Measurements from ENCODE around the gene EPHB1. TPM values are rescaled to one million over a fixed set of nuclear protein-coding genes. Genes with fewer than 3 reads are reported as not detected.

EPHB1 gene
- total RNA-seq, 1 donor from 2014 or later, result 1.8 TPM

DNA sequence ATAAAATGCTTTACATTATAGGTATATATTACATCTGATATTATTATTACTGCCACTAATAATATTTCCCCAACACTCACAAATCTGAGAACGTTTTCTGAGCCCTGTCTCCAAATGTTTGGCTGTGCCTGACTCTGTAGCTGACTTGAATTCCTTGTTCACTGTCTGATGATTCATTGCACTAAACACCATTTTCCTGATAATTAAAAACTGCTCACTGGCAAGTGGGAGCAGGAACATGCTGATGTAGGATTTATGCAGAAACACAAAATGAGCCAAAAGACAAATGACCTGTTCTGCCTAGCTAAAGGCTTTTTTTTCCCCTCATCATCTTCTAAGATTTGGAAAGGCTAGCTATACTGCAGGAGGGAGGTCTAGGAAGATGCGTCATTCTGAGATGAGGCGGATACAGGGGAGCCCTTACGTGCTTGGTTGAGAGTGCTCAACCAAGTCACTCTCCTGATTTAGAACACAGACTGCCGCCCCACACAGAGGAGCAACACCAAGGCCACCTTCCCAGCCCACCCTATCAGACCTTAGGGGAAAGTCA, 380.7 kb downstream of the EPHB1 start:
- Mint-ChIP-seq H3K27ac (no peak overlapping the region), H3K4me3 (ENCODE audit: low read depth) (no peak overlapping the region), H3K9me3 (ENCODE audit: low read depth) (no peaks in the 10 kb centered on the region), H3K36me3 (ENCODE audit: insufficient read depth) (no peaks in the 10 kb centered on the region), H3K4me1 (ENCODE audit: low read depth) (no peaks in the 10 kb centered on the region), H3K27me3 (no peaks in the 10 kb centered on the region)
- no peak for DNase-seq (ENCODE audit: low spot score, unreplicated experiment)
- TF ChIP-seq, protein P1, sequence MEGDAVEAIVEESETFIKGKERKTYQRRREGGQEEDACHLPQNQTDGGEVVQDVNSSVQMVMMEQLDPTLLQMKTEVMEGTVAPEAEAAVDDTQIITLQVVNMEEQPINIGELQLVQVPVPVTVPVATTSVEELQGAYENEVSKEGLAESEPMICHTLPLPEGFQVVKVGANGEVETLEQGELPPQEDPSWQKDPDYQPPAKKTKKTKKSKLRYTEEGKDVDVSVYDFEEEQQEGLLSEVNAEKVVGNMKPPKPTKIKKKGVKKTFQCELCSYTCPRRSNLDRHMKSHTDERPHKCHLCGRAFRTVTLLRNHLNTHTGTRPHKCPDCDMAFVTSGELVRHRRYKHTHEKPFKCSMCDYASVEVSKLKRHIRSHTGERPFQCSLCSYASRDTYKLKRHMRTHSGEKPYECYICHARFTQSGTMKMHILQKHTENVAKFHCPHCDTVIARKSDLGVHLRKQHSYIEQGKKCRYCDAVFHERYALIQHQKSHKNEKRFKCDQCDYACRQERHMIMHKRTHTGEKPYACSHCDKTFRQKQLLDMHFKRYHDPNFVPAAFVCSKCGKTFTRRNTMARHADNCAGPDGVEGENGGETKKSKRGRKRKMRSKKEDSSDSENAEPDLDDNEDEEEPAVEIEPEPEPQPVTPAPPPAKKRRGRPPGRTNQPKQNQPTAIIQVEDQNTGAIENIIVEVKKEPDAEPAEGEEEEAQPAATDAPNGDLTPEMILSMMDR (IDR thresholded peaks at IDR 0.05; ENCODE audit: unreplicated experiment), result no peak

DNA sequence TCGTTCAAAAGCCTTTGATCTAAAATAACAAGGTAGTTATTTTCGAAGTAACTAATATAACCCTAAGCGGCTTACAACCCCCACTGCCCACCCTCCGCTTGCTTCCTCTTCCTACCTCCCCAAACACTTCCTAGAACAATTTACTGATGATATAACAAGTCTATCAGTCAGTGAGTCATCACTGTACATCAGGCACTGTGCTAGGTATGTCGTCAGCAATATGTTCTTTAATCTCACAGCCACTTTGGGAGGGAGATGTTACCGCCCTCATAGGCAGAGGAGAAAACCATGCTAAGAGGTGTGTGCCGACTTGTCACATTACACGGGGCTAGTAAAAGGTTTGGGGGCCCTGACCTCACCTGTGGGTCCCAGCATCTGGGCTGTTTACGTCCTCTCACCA, 381.8 kb downstream of the EPHB1 start:
- H3K27me3 Mint-ChIP-seq, result no peaks in the 10 kb centered on the region
- H3K4me1 Mint-ChIP-seq (ENCODE audit: low read depth), result no peaks in the 10 kb centered on the region
- TF ChIP-seq, protein P1 (IDR thresholded peaks at IDR 0.05; ENCODE audit: unreplicated experiment), result no peak
- H3K9me3 Mint-ChIP-seq (ENCODE audit: low read depth), result no peaks in the 10 kb centered on the region
- H3K27ac Mint-ChIP-seq, result no peak overlapping the region
- H3K36me3 Mint-ChIP-seq (ENCODE audit: insufficient read depth), result no peaks in the 10 kb centered on the region
- H3K4me3 Mint-ChIP-seq (ENCODE audit: low read depth), result no peak overlapping the region
- DNase-seq (ENCODE audit: low spot score, unreplicated experiment), result no peak

DNA sequence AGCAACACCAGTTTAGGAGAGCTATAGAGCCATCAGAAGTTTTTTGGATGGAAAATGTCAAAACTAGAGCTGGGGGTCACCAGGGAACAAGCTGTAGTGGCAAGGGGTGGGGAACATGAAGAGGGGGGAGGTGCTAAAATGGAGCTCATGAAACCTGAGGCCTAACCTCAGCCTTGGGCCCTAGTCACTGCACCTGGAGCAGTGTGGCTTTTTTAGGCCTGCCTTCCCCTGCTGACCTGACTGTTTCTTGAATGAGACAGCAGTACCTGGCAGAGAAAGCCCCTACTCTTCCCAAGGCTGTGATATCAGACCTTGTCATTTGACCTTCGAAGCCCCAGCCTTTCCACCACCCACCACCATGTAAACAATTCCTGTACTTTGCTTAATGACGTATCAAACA, 383.5 kb downstream of the EPHB1 start:
- DNase-seq (ENCODE audit: low spot score, unreplicated experiment), result no peak
- H3K9me3 Mint-ChIP-seq (ENCODE audit: low read depth), result no peaks in the 10 kb centered on the region
- no peaks in the 10 kb centered on the region for H3K36me3 Mint-ChIP-seq (ENCODE audit: insufficient read depth)
- H3K4me1 Mint-ChIP-seq (ENCODE audit: low read depth), result no peaks in the 10 kb centered on the region
- H3K4me3 Mint-ChIP-seq (ENCODE audit: low read depth), result no peak overlapping the region
- TF ChIP-seq, protein P1 (IDR thresholded peaks at IDR 0.05; ENCODE audit: unreplicated experiment), result no peak
- H3K27me3 Mint-ChIP-seq, result no peaks in the 10 kb centered on the region
- no peak overlapping the region for H3K27ac Mint-ChIP-seq

DNA sequence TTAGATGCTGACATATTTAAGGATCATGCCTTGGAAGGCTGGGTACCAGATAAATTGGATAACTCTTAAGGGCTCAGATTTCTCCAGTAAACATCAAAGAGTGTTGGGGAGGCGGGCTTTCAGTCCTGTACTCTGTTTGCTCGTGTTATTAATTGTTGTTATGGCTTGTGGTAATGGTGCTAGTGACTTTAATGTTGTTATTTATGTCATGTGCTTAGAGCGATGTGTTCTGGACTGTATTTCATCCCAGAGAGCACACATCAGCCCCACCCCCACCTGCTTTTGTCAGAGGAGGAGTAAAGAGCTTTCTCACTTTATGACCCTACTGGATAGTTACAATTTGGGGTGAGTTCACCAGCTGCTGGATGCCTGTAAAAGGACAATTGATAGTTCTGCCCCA, 386.3 kb downstream of the EPHB1 start:
- no peaks in the 10 kb centered on the region for H3K9me3 Mint-ChIP-seq (ENCODE audit: low read depth)
- DNase-seq (ENCODE audit: low spot score, unreplicated experiment), result no peak
- no peaks in the 10 kb centered on the region for H3K27me3 Mint-ChIP-seq
- no peaks in the 10 kb centered on the region for H3K36me3 Mint-ChIP-seq (ENCODE audit: insufficient read depth)
- H3K4me1 Mint-ChIP-seq (ENCODE audit: low read depth), result no peaks in the 10 kb centered on the region
- H3K4me3 Mint-ChIP-seq (ENCODE audit: low read depth), result no peak overlapping the region
- TF ChIP-seq, protein P1 (IDR thresholded peaks at IDR 0.05; ENCODE audit: unreplicated experiment), result no peak
- no peak overlapping the region for H3K27ac Mint-ChIP-seq

DNA sequence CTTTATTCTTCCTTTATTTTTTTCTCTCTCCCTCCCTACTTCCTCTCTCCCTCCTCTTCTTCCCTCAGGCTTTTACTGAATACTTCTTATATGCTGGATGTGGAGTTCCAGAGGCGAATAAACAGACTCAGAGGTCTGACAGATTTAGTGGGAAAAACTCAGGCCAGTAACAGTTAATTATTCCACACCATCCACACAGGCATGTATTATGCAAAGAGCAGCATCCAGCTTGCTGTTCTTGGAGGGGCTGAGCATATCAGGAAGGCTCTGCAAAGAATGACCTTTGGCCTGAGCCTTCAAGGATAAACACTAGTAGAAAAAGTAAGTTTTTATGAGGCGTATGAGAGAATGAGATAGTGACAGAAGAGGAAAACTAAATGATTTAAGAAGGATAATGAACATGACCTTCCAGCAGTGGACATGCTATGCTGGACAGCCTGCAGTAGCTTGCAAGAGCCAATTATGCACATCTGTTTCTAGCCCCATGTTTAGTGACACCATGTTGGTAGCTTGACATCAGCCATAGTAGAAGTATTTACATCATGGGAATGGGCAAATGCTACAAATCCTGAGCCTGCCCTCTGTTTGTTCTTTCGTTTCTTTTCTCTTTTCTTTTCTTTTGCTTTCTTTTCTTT, 387.4 kb downstream of the EPHB1 start:
- no peaks in the 10 kb centered on the region for H3K9me3 Mint-ChIP-seq (ENCODE audit: low read depth)
- no peaks in the 10 kb centered on the region for H3K4me1 Mint-ChIP-seq (ENCODE audit: low read depth)
- H3K27me3 Mint-ChIP-seq, result no peaks in the 10 kb centered on the region
- no peak overlapping the region for H3K27ac Mint-ChIP-seq
- TF ChIP-seq, protein P1 (IDR thresholded peaks at IDR 0.05; ENCODE audit: unreplicated experiment), result no peak
- no peak overlapping the region for H3K4me3 Mint-ChIP-seq (ENCODE audit: low read depth)
- no peak for DNase-seq (ENCODE audit: low spot score, unreplicated experiment)
- no peaks in the 10 kb centered on the region for H3K36me3 Mint-ChIP-seq (ENCODE audit: insufficient read depth)
